Measurements from ENCODE around the gene KIF24. TPM values are rescaled to one million over a fixed set of nuclear protein-coding genes. Genes with fewer than 3 reads are reported as not detected.
A peak's percentile ranks its signal among the peaks of the same experiment; 100 is the strongest.

The KIF24 gene
- polyA plus RNA-seq, 2 donors, result 0.90 to 1.0 TPM

DNA sequence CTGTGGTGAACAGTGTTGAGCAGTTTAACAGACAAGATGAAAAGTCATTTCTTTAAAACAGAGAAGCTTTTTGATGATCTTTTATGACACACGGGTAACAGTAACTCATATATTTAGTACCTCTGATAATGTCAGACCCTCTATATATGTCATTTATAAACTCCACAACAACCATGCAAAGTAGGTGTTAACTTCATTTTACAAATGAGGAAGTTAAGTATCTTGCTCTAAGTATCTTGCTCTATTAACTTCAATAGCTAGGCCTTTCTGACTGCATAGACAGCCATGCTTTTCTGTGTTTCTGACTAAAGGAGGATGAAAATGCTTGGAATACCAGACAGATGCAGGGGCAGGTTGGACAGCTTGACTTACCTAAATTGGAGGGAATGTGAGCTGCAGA, 2.1 kb upstream of the KIF24 start:
- no peak overlapping the region for H3K4me3 ChIP-seq (ENCODE audit: low read depth in 1 of 2, low read length in 2 of 2)
- H3K36me3 ChIP-seq (ENCODE audit: control insufficient read depth in 2 of 2, insufficient read depth in 2 of 2, low read length in 1 of 2), result no peaks in the 10 kb centered on the region
- no peaks in the 10 kb centered on the region for H3K27me3 ChIP-seq (ENCODE audit: control insufficient read depth in 1 of 2, insufficient read depth in 2 of 2, low read length in 2 of 2)
- H3K4me1 ChIP-seq (ENCODE audit: control insufficient read depth in 2 of 2, insufficient read depth in 2 of 2, low read length in 1 of 2), result no peaks in the 10 kb centered on the region
- no peaks in the 10 kb centered on the region for H3K9me3 ChIP-seq (ENCODE audit: control insufficient read depth in 2 of 2, insufficient read depth in 1 of 2, low read depth in 1 of 2, low read length in 1 of 2)
- H3K27ac ChIP-seq (ENCODE audit: low read depth in 2 of 2, low read length in 1 of 2), result no peak overlapping the region
- 63 to 73% methylated on average over 1 of the region's 1 CpG for WGBS, 2 donors

- Histone ChIP-seq H3K36me3 (ENCODE audit: control insufficient read depth in 2 of 2, insufficient read depth in 2 of 2, low read length in 1 of 2) (no peaks in the 10 kb centered on the region), H3K27me3 (ENCODE audit: control insufficient read depth in 1 of 2, insufficient read depth in 2 of 2, low read length in 2 of 2) (no peaks in the 10 kb centered on the region), H3K27ac (ENCODE audit: low read depth in 2 of 2, low read length in 1 of 2) (peak overlapping the region; percentile 60 to 92), H3K9me3 (ENCODE audit: control insufficient read depth in 2 of 2, insufficient read depth in 1 of 2, low read depth in 1 of 2, low read length in 1 of 2) (no peaks in the 10 kb centered on the region), H3K4me1 (ENCODE audit: control insufficient read depth in 2 of 2, insufficient read depth in 2 of 2, low read length in 1 of 2) (no peaks in the 10 kb centered on the region), H3K4me3 (ENCODE audit: low read depth in 1 of 2, low read length in 2 of 2) (peak overlapping the region; percentile 75 to 92)
- WGBS, 2 donors, result 0 to 1% methylated on average over 11 of the region's 11 CpGs
These were observed 525 bp downstream of the KIF24 start for GRCh38 chr9:34328500-34328986.

- no peaks in the 10 kb centered on the region for H3K27me3 ChIP-seq (ENCODE audit: control insufficient read depth in 1 of 2, insufficient read depth in 2 of 2, low read length in 2 of 2)
- no peak overlapping the region for H3K4me3 ChIP-seq (ENCODE audit: low read depth in 1 of 2, low read length in 2 of 2)
- no peaks in the 10 kb centered on the region for H3K36me3 ChIP-seq (ENCODE audit: control insufficient read depth in 2 of 2, insufficient read depth in 2 of 2, low read length in 1 of 2)
- H3K4me1 ChIP-seq (ENCODE audit: control insufficient read depth in 2 of 2, insufficient read depth in 2 of 2, low read length in 1 of 2), result no peaks in the 10 kb centered on the region
- H3K27ac ChIP-seq (ENCODE audit: low read depth in 2 of 2, low read length in 1 of 2), result no peak overlapping the region
- 74 to 77% methylated on average over 1 of the region's 1 CpG for WGBS, 2 donors
- H3K9me3 ChIP-seq (ENCODE audit: control insufficient read depth in 2 of 2, insufficient read depth in 1 of 2, low read depth in 1 of 2, low read length in 1 of 2), result no peaks in the 10 kb centered on the region
These were observed 2.4 kb downstream of the KIF24 start for GRCh38 chr9:34326690-34327089.

DNA sequence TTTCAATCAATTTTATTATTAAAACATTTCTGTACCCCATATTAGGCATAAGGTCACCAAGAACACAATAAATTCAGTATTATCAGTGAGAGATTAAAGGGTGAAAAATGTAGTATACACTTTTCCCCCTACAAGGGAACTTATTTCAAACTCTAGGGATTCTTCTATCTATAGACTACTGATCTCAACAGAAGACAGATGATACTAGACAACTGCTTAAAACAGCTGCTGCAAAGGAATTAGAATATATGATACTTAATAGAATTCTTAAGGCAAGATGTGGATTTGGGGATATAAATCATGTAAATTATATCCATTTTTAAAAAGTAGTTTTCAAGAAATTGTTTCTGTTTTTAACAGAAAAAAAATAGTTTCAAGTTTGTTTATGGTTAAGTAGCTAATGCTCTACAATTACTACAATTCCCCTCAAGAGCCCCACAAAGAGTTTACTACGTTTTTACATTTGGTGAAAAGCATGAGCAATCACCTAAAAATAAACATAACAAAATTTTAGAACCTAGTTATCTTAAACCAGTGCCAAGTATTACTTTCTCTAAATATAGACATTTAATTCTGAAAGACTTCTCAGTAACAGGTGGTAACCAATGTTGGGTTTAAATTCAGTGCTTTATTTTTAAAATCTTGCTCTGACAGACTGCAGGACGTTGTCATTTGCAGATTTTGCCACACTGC, 6.0 kb downstream of the KIF24 start:
- WGBS, 2 donors, result 63 to 69% methylated on average over 2 of the region's 2 CpGs
- no peak overlapping the region for H3K27ac ChIP-seq (ENCODE audit: low read depth in 2 of 2, low read length in 1 of 2)
- H3K9me3 ChIP-seq (ENCODE audit: control insufficient read depth in 2 of 2, insufficient read depth in 1 of 2, low read depth in 1 of 2, low read length in 1 of 2), result no peaks in the 10 kb centered on the region
- H3K27me3 ChIP-seq (ENCODE audit: control insufficient read depth in 1 of 2, insufficient read depth in 2 of 2, low read length in 2 of 2), result no peaks in the 10 kb centered on the region
- H3K4me3 ChIP-seq (ENCODE audit: low read depth in 1 of 2, low read length in 2 of 2), result no peak overlapping the region
- no peaks in the 10 kb centered on the region for H3K36me3 ChIP-seq (ENCODE audit: control insufficient read depth in 2 of 2, insufficient read depth in 2 of 2, low read length in 1 of 2)
- no peaks in the 10 kb centered on the region for H3K4me1 ChIP-seq (ENCODE audit: control insufficient read depth in 2 of 2, insufficient read depth in 2 of 2, low read length in 1 of 2)

- 90 to 97% methylated on average over 7 of the region's 7 CpGs for WGBS, 2 donors
These were observed 7.6 kb downstream of the KIF24 start for GRCh38 chr9:34321451-34321850.

GRCh38 chr9:34318163-34318790, 10.8 kb downstream of the KIF24 start:
- Histone ChIP-seq H3K4me1 (ENCODE audit: control insufficient read depth in 2 of 2, insufficient read depth in 2 of 2, low read length in 1 of 2) (no peaks in the 10 kb centered on the region), H3K27ac (ENCODE audit: low read depth in 2 of 2, low read length in 1 of 2) (no peak overlapping the region), H3K36me3 (ENCODE audit: control insufficient read depth in 2 of 2, insufficient read depth in 2 of 2, low read length in 1 of 2) (no peaks in the 10 kb centered on the region), H3K4me3 (ENCODE audit: low read depth in 1 of 2, low read length in 2 of 2) (no peak overlapping the region), H3K27me3 (ENCODE audit: control insufficient read depth in 1 of 2, insufficient read depth in 2 of 2, low read length in 2 of 2) (no peaks in the 10 kb centered on the region), H3K9me3 (ENCODE audit: control insufficient read depth in 2 of 2, insufficient read depth in 1 of 2, low read depth in 1 of 2, low read length in 1 of 2) (no peaks in the 10 kb centered on the region)
- WGBS, 2 donors, result 94 to 96% methylated on average over 44 of the region's 44 CpGs

More at GRCh38 chr9:34321451-34321850, 7.6 kb downstream of the KIF24 start:
- H3K27me3 ChIP-seq (ENCODE audit: control insufficient read depth in 1 of 2, insufficient read depth in 2 of 2, low read length in 2 of 2), result no peaks in the 10 kb centered on the region
- no peaks in the 10 kb centered on the region for H3K9me3 ChIP-seq (ENCODE audit: control insufficient read depth in 2 of 2, insufficient read depth in 1 of 2, low read depth in 1 of 2, low read length in 1 of 2)
- no peaks in the 10 kb centered on the region for H3K4me1 ChIP-seq (ENCODE audit: control insufficient read depth in 2 of 2, insufficient read depth in 2 of 2, low read length in 1 of 2)
- H3K27ac ChIP-seq (ENCODE audit: low read depth in 2 of 2, low read length in 1 of 2), result no peak overlapping the region
- no peak overlapping the region for H3K4me3 ChIP-seq (ENCODE audit: low read depth in 1 of 2, low read length in 2 of 2)
- H3K36me3 ChIP-seq (ENCODE audit: control insufficient read depth in 2 of 2, insufficient read depth in 2 of 2, low read length in 1 of 2), result no peaks in the 10 kb centered on the region

- no peak overlapping the region for H3K27ac ChIP-seq (ENCODE audit: low read depth in 2 of 2, low read length in 1 of 2)
- no peaks in the 10 kb centered on the region for H3K36me3 ChIP-seq (ENCODE audit: control insufficient read depth in 2 of 2, insufficient read depth in 2 of 2, low read length in 1 of 2)
- no peaks in the 10 kb centered on the region for H3K4me1 ChIP-seq (ENCODE audit: control insufficient read depth in 2 of 2, insufficient read depth in 2 of 2, low read length in 1 of 2)
- H3K9me3 ChIP-seq (ENCODE audit: control insufficient read depth in 2 of 2, insufficient read depth in 1 of 2, low read depth in 1 of 2, low read length in 1 of 2), result no peaks in the 10 kb centered on the region
- H3K4me3 ChIP-seq (ENCODE audit: low read depth in 1 of 2, low read length in 2 of 2), result no peak overlapping the region
- no peaks in the 10 kb centered on the region for H3K27me3 ChIP-seq (ENCODE audit: control insufficient read depth in 1 of 2, insufficient read depth in 2 of 2, low read length in 2 of 2)
- WGBS, 2 donors, result 88 to 90% methylated on average over 2 of the region's 2 CpGs
These were observed 11.6 kb downstream of the KIF24 start for GRCh38 chr9:34317436-34317835.

GRCh38 chr9:34311499-34312185, 17.4 kb downstream of the KIF24 start:
- Histone ChIP-seq H3K9me3 (ENCODE audit: control insufficient read depth in 2 of 2, insufficient read depth in 1 of 2, low read depth in 1 of 2, low read length in 1 of 2) (no peaks in the 10 kb centered on the region), H3K27me3 (ENCODE audit: control insufficient read depth in 1 of 2, insufficient read depth in 2 of 2, low read length in 2 of 2) (no peaks in the 10 kb centered on the region), H3K4me1 (ENCODE audit: control insufficient read depth in 2 of 2, insufficient read depth in 2 of 2, low read length in 1 of 2) (no peaks in the 10 kb centered on the region), H3K4me3 (ENCODE audit: low read depth in 1 of 2, low read length in 2 of 2) (no peak overlapping the region), H3K27ac (ENCODE audit: low read depth in 2 of 2, low read length in 1 of 2) (no peak overlapping the region), H3K36me3 (ENCODE audit: control insufficient read depth in 2 of 2, insufficient read depth in 2 of 2, low read length in 1 of 2) (no peaks in the 10 kb centered on the region)
- 90% methylated on average over 6 of the region's 6 CpGs for WGBS, 2 donors

DNA sequence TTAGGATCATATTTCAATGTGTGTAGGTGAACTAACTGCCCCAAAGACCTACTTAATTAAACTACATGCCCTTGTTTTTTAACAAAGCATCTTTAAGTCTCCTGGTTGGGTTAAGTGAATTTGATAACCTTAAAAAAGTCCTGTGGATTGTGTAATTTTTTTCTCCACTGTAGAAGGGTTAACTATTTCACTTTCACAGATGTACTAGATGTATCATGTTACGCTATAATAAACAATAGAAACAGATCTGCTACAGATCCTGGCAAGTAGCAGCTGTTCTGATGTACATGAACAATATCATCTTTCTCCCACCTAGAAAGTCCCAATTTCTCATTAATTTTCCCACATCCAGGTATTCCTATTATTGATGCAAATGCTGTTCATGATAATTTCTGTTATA, 18.9 kb downstream of the KIF24 start:
- H3K9me3 ChIP-seq (ENCODE audit: control insufficient read depth in 2 of 2, insufficient read depth in 1 of 2, low read depth in 1 of 2, low read length in 1 of 2), result no peaks in the 10 kb centered on the region
- H3K27ac ChIP-seq (ENCODE audit: low read depth in 2 of 2, low read length in 1 of 2), result no peak overlapping the region
- H3K4me1 ChIP-seq (ENCODE audit: control insufficient read depth in 2 of 2, insufficient read depth in 2 of 2, low read length in 1 of 2), result no peaks in the 10 kb centered on the region
- H3K36me3 ChIP-seq (ENCODE audit: control insufficient read depth in 2 of 2, insufficient read depth in 2 of 2, low read length in 1 of 2), result no peaks in the 10 kb centered on the region
- no peaks in the 10 kb centered on the region for H3K27me3 ChIP-seq (ENCODE audit: control insufficient read depth in 1 of 2, insufficient read depth in 2 of 2, low read length in 2 of 2)
- no peak overlapping the region for H3K4me3 ChIP-seq (ENCODE audit: low read depth in 1 of 2, low read length in 2 of 2)
- 85 to 97% methylated on average over 1 of the region's 1 CpG for WGBS, 2 donors

Data from esophagus (tissue), 2 donors.